NCI-H1930 (cell line): ENCODE results near the gene LMBR1L.
"Not testable (repeated sequence)": the region's sequence is repeated elsewhere in the genome, so short reads cannot be mapped to it uniquely, and the experiment has no call there.

Experiments used
- DNase-seq, 2 experiments: peaks; one replicate each; lab custom pipeline; 2025; lab: John Stamatoyannopoulos, UW

The LMBR1L gene

DNA sequence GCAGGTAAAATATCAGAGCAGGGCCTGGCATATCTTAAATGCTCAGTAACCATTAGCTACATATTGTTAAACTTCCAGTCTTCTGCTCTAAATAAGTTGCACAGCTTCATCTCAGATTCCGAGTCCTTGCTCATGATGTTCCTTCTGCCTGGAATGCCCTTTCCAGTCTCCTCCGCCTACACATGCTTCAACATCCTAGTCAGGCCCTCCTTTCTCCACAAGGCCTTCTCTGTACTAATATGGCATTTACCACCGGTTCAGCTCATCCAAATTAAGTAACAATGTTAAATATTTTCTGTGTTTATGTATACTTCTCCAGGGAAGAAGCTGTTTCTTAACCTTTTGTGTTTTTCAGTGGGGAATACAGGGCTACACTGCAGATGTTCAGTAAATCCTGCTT, 24.5 kb downstream of the LMBR1L start:
- no peak for DNase-seq

GRCh38 chr12:49084438-49084837, 26.2 kb downstream of the LMBR1L start:
- DNase-seq, result no peak

DNA sequence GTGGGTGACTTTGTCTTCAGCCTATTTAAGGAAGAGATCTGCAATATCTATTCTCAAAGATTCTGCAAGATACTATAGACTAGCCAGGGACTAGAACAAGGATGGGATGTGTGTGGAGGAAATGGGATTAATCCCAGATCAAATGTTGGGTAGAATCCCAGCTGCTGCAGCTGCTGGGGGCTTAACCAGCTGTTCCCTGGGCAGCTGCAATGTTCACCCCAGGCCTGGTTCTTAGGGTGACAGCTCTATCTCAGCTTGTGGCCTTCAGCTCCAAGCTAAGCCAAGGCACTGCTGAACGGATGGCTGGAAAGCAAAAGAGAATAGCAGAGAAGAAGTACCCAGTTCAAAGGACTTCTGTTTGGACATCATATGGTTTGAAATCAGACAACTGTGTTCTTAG, 30.9 kb downstream of the LMBR1L start:
- no peak for DNase-seq

- no peak for DNase-seq
Measured at GRCh38 chr12:49070971-49071370, 39.7 kb downstream of the LMBR1L start.

GRCh38 chr12:49069507-49070346, 40.9 kb downstream of the LMBR1L start, which contains the start of gene RHEBL1:
RHEBL1 (minus strand) TSS chr12:49069979; CDS start chr12:49069785, 194 bp downstream.
- peak; percentile 91 to 94 for DNase-seq

GRCh38 chr12:49068879-49069506, 41.7 kb downstream of the LMBR1L start:
- no peak for DNase-seq

DNA sequence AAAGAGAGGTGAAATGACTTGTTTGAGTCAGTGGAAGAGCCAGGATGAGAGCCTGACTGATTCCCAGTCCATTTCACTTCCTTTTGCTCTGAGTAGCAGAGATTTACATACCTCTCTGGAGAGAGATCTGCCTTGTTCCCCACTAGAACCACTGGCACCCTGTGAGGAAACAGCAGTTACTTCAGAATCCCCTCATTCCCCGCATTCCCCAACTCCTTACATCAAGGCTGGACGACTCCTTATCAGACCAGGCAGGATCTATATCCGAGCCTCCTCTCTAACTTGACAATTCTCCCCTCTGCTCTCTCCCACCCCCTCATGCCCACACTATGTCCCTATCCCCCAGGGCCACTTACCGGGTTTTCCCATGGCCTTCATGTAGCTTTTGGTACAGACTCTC, 44.5 kb downstream of the LMBR1L start:
- DNase-seq, result no peak

GRCh38 chr12:49064767-49065152, 45.9 kb downstream of the LMBR1L start:
- no peak for DNase-seq

DNA sequence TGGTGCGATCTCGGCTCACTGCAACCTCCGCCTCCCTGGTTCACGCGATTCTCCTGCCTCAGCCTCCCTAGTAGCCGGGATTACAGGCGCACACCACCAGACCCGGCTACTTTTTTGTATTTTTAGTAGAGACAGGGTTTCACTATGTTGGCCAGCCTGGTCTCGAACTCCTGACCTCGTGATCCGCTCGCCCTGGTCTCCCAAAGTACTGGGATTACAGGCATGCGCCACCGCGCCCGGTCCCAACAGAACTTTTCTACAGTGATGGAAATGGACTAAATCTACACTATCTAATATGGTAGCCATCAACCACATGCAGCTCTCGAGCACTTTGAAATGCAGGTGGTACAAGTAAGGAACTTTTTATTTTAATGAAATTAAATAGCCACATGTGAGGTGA, 48.7 kb downstream of the LMBR1L start:
- DNase-seq, result not testable (repeated sequence)

DNA sequence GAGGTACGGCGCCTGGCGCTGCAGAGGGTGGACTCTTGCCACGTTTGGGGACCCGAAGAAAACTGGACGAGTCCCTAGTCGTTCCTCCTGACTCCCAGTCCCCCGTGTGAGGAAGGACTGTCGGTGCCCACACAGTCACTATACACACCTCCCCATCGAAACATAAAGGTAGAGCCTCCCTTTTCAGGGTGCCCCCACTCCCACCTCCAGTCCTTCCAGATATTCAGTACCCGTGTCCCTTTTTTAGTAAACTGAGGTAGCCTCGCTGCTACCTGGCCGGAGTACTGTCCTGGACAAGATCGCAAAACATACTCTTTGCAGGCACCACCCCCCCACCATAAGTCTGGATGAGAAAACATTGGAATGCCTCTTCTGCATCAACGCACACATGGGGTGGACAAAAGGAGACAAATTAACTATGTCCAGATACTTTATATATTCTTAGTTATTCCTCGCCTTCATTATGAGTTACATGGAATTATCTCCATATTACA, 49.4 kb downstream of the LMBR1L start:
- no peak for DNase-seq

DNA sequence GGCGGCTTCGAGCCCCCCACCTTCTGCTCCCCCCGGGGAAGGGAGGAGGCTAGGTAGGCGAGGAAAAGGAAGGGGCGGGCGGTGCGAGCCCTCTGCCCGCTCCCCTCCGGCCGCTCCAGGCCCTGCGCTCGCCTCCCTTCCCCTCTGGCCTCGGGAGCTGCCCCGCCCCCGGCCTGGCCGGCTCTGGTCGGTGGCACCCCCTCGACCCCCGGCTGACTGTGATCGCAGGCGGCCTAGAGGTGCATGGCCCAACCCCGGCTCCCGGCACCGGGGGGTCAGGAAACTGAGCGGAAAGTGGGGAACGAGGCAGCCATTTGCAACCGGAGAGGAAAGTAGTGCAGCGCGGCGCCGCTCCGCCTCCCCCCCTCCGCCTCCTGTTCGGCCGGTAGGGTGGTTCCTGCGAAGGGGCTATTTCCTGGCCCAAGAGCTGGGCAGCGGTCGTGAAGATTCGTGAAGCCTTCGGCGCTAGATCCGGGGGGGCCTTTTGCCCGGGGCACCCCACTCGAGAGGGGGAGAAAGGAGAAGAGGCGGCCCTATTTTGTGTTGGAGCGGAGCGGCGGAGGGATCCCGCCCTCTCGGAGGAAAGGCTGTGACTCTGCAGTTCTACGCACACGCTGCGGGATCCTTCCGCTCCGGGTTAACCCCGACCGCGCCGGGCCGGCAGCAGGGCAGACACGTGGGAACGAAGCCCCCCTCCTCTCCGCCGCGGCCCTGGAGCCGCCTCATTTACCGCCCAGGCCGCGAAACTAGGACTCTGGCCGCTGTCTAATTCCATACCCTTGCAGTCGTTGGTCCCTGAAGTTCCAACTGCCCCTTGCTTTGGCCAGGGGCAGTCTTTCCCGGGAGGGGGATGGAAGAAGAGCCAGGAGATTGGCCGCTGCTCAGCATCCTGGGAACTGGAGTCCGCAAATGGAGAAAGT, 50.1 kb downstream of the LMBR1L start, which contains the start of gene KMT2D:
Gene KMT2D, minus strand, starts transcription at position 558 of the 920 bp plus-strand sequence. CDS start 5,470 bp downstream, outside the sequence.
- peak; percentile 80 to 90 for DNase-seq

- no peak for DNase-seq
Measured at GRCh38 chr12:49059299-49060171, 51.1 kb downstream of the LMBR1L start.

DNA sequence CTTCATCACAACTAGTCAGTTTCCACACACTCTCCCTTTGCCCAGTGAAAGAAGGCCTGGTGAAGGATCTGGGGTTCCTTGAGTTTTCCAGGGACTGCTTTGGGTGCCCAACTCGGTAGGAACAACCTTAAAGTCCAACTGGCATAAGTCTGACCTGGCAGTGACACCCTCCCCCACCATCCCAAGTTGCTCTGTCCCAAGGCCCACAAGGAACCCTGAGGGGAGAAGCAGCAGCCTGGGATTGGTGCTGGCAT, 51.7 kb downstream of the LMBR1L start:
- DNase-seq, result no peak

- no peak for DNase-seq
Measured at GRCh38 chr12:49058366-49059044, 52.1 kb downstream of the LMBR1L start.

DNA sequence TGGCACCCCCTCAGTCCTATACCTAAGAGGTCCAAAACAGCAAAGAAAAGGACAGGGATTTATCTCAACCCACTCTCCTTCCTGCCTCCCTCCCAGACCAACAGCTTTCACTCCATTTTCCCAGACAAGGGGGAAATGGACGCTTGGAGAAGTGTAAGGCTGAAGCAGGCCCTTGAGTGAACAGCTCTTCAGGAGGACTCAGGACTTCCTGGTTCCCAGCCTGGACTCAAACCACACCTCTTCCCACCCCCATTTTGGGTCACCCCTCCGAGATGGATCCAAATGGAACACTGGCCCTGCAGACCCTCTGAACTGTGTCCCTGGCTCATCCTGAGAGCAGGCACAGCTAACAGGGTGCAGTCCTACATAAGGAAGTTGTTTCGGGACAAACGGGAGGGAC, 52.8 kb downstream of the LMBR1L start:
- DNase-seq, result no peak

DNA sequence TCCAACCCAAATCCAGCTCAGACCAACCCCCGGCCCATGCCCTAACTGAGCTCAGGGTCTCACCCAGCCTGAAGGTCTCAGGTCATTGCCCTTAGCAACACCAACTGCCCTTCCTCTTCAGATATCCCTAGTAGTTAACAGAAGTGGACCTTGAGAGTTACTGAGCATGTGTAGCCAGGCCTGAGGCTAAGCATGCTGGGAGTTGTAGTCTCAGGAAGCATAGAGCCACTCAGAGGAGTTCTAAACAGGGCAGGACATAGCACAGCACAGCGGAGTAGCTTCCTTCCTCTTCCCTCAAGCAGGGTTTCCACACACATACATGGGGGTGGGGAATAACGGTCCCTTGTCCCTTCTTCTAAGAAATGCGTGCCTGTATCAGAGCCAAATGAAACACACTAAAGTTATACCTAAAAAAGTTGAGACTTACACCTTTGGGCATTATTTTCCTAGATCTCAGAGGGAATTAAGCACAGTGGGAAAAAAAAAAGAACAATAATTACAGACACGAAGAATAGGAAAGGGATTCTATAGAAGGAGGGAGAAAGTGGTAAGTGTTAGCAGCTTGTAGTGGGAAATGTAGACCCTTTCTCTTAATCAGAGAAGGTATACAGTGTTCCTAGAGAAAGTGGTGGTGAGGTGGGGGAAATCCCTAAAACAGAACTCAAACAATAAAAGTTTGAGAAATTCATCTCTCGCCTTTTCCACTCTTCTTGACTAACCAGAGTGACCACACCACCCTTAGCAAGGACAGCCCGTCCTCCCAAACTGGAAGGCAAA, 54.5 kb downstream of the LMBR1L start:
- DNase-seq, result peak in 1 of 2 experiments; percentile 20

DNA sequence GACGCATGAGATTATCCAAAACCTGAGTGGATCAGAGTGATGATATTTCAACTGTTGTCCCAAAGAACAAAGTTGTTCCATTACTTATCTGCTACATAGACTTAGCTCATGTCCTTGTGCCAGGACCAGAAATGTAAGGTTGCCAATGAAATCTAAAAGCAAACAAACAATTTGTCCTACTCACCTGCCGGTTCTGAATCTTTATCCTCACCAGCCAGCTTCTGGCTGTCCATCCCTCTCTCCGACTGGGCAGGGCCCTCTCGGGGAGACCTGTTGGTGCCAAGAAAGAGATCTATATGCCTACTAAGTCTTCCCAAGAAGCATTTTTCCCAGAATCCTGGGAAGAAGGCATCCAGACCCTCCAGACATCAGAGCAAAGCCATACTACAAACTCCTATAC, 55.6 kb downstream of the LMBR1L start:
- no peak for DNase-seq

- DNase-seq, result no peak
Measured at GRCh38 chr12:49054524-49054923, 56.1 kb downstream of the LMBR1L start.

DNA sequence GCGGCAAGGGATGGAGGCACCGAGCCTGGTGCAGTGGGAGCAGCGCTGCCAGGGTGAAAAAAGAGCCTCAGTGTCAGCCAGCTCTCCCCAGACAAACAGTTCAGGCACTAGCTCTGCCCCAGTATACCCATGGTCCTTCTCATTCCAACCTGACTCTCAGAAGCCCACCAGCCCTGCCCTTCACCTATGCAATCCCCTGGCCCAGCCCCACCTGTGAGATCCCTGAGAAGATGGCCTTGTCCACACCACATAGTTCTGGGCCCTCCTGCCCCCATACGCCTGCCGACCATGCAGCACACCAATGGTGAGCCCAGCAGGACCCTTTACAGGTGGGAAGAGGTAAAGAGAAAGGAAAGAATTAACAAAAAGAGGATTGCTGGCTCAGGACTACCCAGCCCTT, 56.6 kb downstream of the LMBR1L start:
- DNase-seq, result no peak
